ENCODE measurements around the gene THBS3. TPM values are rescaled to one million over a fixed set of nuclear protein-coding genes. Genes with fewer than 3 reads are reported as not detected.

THBS3 gene
- total and polyA plus RNA-seq, 9 of the 15 experiments (the other 6 are each of a cell fraction or from before 2014, with no cell fraction given) = 0.59 to 8.3 (median 3.2) TPM

- Histone ChIP-seq H3K36me3 (ENCODE audit: control insufficient read depth, insufficient read depth, low read length) (peaks cover 39% of the 10 kb centered on the region; the same call in 2 of the 3 replicates), H3K9me3 (replicated peaks; ENCODE audit: control insufficient read depth, insufficient read depth, low read depth, low read length) (no peaks in the 10 kb centered on the region), H3K4me1 (replicated peaks in 1 of 2; ENCODE audit: control insufficient read depth in 2 of 2, insufficient read depth in 2 of 2, low read length in 2 of 2) (peaks cover 25 to 48% of the 10 kb centered on the region in 2 experiments), H3K4me2 (ENCODE audit: insufficient read depth, low read length) (peak overlapping the region; percentile 81), H3K9ac (ENCODE audit: insufficient read depth in 1 of 2, low read depth in 2 of 2, low read length in 2 of 2) (peak overlapping the region; percentile 75 to 97; a peak in 3 of 4 replicates), H3K9me1 (ENCODE audit: control insufficient read depth, insufficient read depth, low read length) (no peaks in the 10 kb centered on the region), H2AFZ (ENCODE audit: low read depth, low read length) (no peak overlapping the region), H3K79me2 (ENCODE audit: control insufficient read depth, insufficient read depth, low read length) (peaks cover 18% of the 10 kb centered on the region), H4K20me1 (replicated peaks; ENCODE audit: control insufficient read depth, insufficient read depth, low read length) (no peaks in the 10 kb centered on the region), H3K27ac (ENCODE audit: extremely low read depth, low read depth, low read length) (peak overlapping the region; percentile 65; the same call in 1 of the 3 replicates), H3K27me3 (ENCODE audit: control insufficient read depth in 2 of 2, insufficient read depth in 2 of 2, low read length in 2 of 2) (no peaks in the 10 kb centered on the region), H3K4me3 (peak overlapping the region; percentile 58)
- no TSS peak for BruUV-seq (replicated peaks)
- intact Hi-C loops (cut with micrococcal nuclease) = loop anchor here (5.0 to 10.0 kb wide), 2 partner anchors 251 to 339 kb away; no protein-coding TSS in a partner anchor
- DNase-seq (ENCODE audit: extremely low read depth in 1 of 4, low spot score in 3 of 4) (peak in 1 of 4 experiments; percentile 34), ATAC-seq (no peak), FAIRE-seq (no peak)
- POLR2A ChIA-PET = no interaction called here
- WGBS (ENCODE audit: insufficient coverage, low coverage, missing lambda C conversion rate) = 58% methylated on average over 5 of the region's 5 CpGs
- CTCF ChIA-PET (ENCODE audit: low intra/inter-chr PET ratio) = interaction anchor here (1.2 kb wide), 1 partner anchor 70 kb away, joined by 4 read pairs; no protein-coding TSS in a partner anchor
- in situ Hi-C loops (cut with MboI) = loop anchor here (10.0 kb wide), 1 partner anchor 341 kb away; no protein-coding TSS in a partner anchor
- TF ChIP-seq, protein P1, sequence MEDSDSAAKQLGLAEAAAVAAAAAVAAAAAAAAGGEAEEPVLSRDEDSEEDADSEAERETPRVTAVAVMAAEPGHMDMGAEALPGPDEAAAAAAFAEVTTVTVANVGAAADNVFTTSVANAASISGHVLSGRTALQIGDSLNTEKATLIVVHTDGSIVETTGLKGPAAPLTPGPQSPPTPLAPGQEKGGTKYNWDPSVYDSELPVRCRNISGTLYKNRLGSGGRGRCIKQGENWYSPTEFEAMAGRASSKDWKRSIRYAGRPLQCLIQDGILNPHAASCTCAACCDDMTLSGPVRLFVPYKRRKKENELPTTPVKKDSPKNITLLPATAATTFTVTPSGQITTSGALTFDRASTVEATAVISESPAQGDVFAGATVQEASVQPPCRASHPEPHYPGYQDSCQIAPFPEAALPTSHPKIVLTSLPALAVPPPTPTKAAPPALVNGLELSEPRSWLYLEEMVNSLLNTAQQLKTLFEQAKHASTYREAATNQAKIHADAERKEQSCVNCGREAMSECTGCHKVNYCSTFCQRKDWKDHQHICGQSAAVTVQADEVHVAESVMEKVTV (CRISPR knock-in tag; IDR thresholded peaks at IDR 0.05) = no peak
- TF ChIP-seq KDM1A (IDR thresholded peaks at IDR 0.05) (no peak), SP1 (CRISPR knock-in tag; IDR thresholded peaks at IDR 0.05) (no peak), REST (IDR thresholded peaks at IDR 0.05; ENCODE audit: borderline replicate concordance) (0 out of 2 replicates have a peak, but pooled peaks have one; percentile 6), REST (CRISPR knock-in tag; IDR thresholded peaks at IDR 0.05; ENCODE audit: low read depth) (no peak), KDM5B (IDR thresholded peaks at IDR 0.05; ENCODE audit: insufficient replicate concordance, low read depth, low read length) (peak; percentile 4), KAT7 (CRISPR knock-in tag; IDR thresholded peaks at IDR 0.05; ENCODE audit: borderline replicate concordance) (no peak)
- TF ChIP-seq, protein P2, sequence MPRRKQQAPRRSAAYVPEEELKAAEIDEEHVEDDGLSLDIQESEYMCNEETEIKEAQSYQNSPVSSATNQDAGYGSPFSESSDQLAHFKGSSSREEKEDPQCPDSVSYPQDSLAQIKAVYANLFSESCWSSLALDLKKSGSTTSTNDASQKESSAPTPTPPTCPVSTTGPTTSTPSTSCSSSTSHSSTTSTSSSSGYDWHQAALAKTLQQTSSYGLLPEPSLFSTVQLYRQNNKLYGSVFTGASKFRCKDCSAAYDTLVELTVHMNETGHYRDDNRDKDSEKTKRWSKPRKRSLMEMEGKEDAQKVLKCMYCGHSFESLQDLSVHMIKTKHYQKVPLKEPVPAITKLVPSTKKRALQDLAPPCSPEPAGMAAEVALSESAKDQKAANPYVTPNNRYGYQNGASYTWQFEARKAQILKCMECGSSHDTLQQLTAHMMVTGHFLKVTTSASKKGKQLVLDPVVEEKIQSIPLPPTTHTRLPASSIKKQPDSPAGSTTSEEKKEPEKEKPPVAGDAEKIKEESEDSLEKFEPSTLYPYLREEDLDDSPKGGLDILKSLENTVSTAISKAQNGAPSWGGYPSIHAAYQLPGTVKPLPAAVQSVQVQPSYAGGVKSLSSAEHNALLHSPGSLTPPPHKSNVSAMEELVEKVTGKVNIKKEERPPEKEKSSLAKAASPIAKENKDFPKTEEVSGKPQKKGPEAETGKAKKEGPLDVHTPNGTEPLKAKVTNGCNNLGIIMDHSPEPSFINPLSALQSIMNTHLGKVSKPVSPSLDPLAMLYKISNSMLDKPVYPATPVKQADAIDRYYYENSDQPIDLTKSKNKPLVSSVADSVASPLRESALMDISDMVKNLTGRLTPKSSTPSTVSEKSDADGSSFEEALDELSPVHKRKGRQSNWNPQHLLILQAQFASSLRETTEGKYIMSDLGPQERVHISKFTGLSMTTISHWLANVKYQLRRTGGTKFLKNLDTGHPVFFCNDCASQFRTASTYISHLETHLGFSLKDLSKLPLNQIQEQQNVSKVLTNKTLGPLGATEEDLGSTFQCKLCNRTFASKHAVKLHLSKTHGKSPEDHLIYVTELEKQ (CRISPR knock-in tag; IDR thresholded peaks at IDR 0.05) = no peak
Measured at GRCh38 chr1:155253797-155254196, 46.1 kb upstream of the THBS3 start.
